Pancreas (tissue), 10 donors: Measurements from ENCODE around the gene SEMA5A. TPM values are rescaled to one million over a fixed set of nuclear protein-coding genes. Genes with fewer than 3 reads are reported as not detected.

ENCODE experiments used
- ATAC-seq, 4 donors: fragments of 200-7000 bp; cut with Tn5 transposase; one replicate each; pipeline versions ENCODE4 v1.8.0 to v1.9.1; 2020; ENCODE audit warnings: mild to moderate bottlenecking in 4 of 4, moderate library complexity in 4 of 4
- DNase-seq, 6 donors: peaks; one replicate each; pipeline ENCODE4 v3.0.0-alpha.2; 2020
- FAIRE-seq: peaks from 2 replicates; lab custom pipeline; 2012; peaks lifted over from hg19 to GRCh38; lab: Jason Lieb, UNC
- H3K27ac ChIP-seq, 4 donors: fragments of 200-600 bp; sonication (generic); 1 replicate in 3 of 4; 2 replicates in 1 of 4; pipeline versions ENCODE4 v1.5.0 to v1.8.0; 2020
- H3K27me3 ChIP-seq, 4 donors: fragments of 200-600 bp; one replicate each; pipeline ENCODE4 v1.8.0; 2021
- H3K36me3 ChIP-seq, 3 donors: fragments of 200-600 bp; sonication (generic) in 1 of 3; one replicate each; pipeline versions ENCODE4 v1.5.0 to v1.8.0; 2020 to 2021
- H3K4me1 ChIP-seq, 3 donors: fragments of 200-600 bp; one replicate each; pipeline ENCODE4 v1.8.0; 2021
- H3K4me3 ChIP-seq, 4 donors: fragments of 200-600 bp; sonication (generic) in 2 of 4; one replicate each; pipeline versions ENCODE4 v1.5.0 to v1.8.0; 2020 to 2021
- H3K9me3 ChIP-seq, 4 donors: fragments of 200-600 bp; one replicate each; pipeline ENCODE4 v1.8.0; 2021
- WGBS, 2 donors: extraction: QIAGEN DNeasy Blood & Tissue Kit; methylation state at CpG; one replicate each; pipeline ENCODE4 v1.1.7; 2013; 5-methylcytosine and 5-hydroxymethylcytosine counted together
- intact Hi-C, 3 donors: fragments of 100-400 bp; cut with DNase I; formaldehyde crosslinking; loops; one replicate each; pipeline versions ENCODE4 v1.11.1 to v1.14.2; 2022
- polyA plus RNA-seq, 2 donors: library from polyadenylated mRNA; stranded (reverse); fragments of 200-250 nt; gene quantifications; one replicate each; pipeline ENCODE4 v1.2.3, GENCODE V29; 2013
- total RNA-seq, 6 donors: library from RNA; stranded (reverse); fragmentation: NEBNext Ultra II Directional in 4 of 6; extraction: Animal tissue kit (Norgen Biotek cat#: 25700) in 4 of 6; gene quantifications; one replicate each; pipeline versions ENCODE4 v1.2.1 to v1.2.4, GENCODE V29; 2021 to 2023
- TF ChIP-seq, protein P1 (sequence below), 4 donors: fragments of 200-600 bp; sonication (generic) in 3 of 4; IDR thresholded peaks; one replicate each; pipeline versions ENCODE4 v1.5.0 to v1.8.0; 2021; ENCODE audit warnings: antibody characterized with exemption in 4 of 4
- donor health status: healthy with polysubstance abuse.
- donor health status: DM: no; HTN: no; CAD: no; lungs with moderate emphysema.
- donor health status: DM: no; HTN: no; CAD: no.
- donor health status: control.
- donor health status: control.
- donor health status: Bipolar disorder and iron deficiency.
- donor health status: DM: yes; HTN: yes; CAD: no.
- donor health status: DM: no; HTN: no; CAD: no.
- donor health status: DM: no; HTN: no; CAD: no.
- donor health status: DM: yes; HTN: yes; CAD: no.

The SEMA5A gene
- total and polyA plus RNA-seq, 8 donors = 0.91 to 14.0 (median 6.4) TPM

DNA sequence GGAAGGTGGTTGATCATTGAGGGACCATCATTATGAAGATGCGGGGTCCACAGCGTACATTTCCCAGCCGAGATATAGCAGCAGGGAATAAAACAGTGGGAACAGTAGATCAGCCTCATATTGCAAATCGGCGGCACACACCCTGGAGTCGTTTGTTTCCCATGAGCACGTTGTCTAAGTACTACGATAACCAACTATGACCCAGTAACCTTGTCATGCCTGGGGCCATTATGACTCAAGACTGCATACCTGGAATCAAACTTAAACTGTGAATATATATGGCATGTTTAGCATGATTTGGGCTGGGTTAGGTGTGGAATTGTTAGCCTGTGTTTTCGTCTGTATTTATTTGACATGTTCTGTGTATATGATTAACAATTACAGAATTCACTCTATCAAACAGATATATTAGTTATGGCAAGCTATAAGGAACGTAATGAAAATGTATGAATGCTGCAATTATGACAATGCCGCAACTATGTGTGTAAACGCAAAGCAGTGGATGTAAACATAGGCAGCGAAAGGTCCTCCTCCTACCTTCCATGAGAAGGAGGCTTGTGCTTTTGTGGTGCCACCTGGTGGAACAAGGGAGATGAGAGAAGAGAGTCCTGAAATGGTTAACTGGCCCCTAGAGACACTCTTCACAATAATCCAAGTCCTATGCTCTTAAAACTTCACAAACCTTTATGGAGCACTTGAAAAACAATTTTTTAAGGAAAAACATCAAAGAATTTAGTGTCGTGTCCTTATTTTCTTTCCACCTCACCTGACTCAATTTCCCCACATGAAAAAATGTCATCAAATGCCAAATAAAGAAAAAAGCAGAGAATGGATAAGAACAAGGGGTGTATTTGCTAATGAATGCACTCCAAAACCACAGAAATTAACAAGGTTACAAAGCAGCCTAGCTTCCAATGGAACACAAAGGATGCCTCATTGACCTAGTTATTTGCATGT, 47.1 kb downstream of the SEMA5A start:
- DNase-seq (peak in 3 of 6 donors; percentile 16 to 44 (median 31)), FAIRE-seq (no peak), ATAC-seq (peak in 3 of 4 donors; percentile 76 to 89 (median 87))
- TF ChIP-seq, protein P1, sequence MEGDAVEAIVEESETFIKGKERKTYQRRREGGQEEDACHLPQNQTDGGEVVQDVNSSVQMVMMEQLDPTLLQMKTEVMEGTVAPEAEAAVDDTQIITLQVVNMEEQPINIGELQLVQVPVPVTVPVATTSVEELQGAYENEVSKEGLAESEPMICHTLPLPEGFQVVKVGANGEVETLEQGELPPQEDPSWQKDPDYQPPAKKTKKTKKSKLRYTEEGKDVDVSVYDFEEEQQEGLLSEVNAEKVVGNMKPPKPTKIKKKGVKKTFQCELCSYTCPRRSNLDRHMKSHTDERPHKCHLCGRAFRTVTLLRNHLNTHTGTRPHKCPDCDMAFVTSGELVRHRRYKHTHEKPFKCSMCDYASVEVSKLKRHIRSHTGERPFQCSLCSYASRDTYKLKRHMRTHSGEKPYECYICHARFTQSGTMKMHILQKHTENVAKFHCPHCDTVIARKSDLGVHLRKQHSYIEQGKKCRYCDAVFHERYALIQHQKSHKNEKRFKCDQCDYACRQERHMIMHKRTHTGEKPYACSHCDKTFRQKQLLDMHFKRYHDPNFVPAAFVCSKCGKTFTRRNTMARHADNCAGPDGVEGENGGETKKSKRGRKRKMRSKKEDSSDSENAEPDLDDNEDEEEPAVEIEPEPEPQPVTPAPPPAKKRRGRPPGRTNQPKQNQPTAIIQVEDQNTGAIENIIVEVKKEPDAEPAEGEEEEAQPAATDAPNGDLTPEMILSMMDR (IDR thresholded peaks at IDR 0.05) = peak in 3 of 4 donors; percentile 16 to 36 (median 23)
- H3K4me3 ChIP-seq = no peak overlapping the region
- H3K9me3 ChIP-seq = no peaks in the 10 kb centered on the region
- H3K36me3 ChIP-seq = no peaks in the 10 kb centered on the region
- 57 to 72% methylated on average over 14 of the region's 14 CpGs for WGBS, 2 donors
- H3K27ac ChIP-seq = no peak overlapping the region
- peaks cover 0 to 3% (median 0%) of the 10 kb centered on the region in 3 donors for H3K4me1 ChIP-seq
- H3K27me3 ChIP-seq = no peaks in the 10 kb centered on the region
- intact Hi-C loops = no loop called here

- intact Hi-C loops = no loop called here
- H3K4me1 ChIP-seq = peaks cover 0 to 3% (median 0%) of the 10 kb centered on the region in 3 donors
- no peaks in the 10 kb centered on the region for H3K27me3 ChIP-seq
- TF ChIP-seq, protein P1 (IDR thresholded peaks at IDR 0.05) = no peak
- no peak overlapping the region for H3K27ac ChIP-seq
- no peak for ATAC-seq
- H3K9me3 ChIP-seq = no peaks in the 10 kb centered on the region
- no peak for FAIRE-seq
- no peaks in the 10 kb centered on the region for H3K36me3 ChIP-seq
- 77 to 78% methylated on average over 8 of the region's 8 CpGs for WGBS, 2 donors
- no peak overlapping the region for H3K4me3 ChIP-seq
- no peak for DNase-seq
Measured at GRCh38 chr5:9497347-9497746, 48.5 kb downstream of the SEMA5A start.

DNA sequence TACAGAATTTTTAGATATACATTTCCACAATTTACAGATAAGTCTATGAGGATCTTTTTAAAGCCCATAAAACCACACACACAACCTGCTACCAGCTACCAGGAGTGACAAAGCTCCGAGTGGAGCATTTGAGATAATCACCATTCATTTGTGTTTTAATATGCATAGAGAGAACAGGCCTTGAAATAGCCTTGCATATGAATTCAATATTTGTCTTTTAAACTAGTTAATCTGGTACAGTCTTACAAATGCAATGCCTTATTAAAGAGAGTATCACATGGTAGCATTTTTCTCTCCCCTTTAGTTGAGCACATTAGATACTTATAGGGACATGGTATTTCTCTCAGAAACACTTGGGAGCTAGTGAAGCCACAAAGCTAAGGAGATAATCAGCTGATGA, 49.1 kb downstream of the SEMA5A start:
- H3K4me3 ChIP-seq = no peak overlapping the region
- intact Hi-C loops = no loop called here
- H3K4me1 ChIP-seq = peaks cover 0 to 3% (median 0%) of the 10 kb centered on the region in 3 donors
- no peaks in the 10 kb centered on the region for H3K36me3 ChIP-seq
- TF ChIP-seq, protein P1 (IDR thresholded peaks at IDR 0.05) = no peak
- ATAC-seq = no peak
- WGBS, 2 donors = 72 to 76% methylated on average over 1 of the region's 1 CpG
- no peak for DNase-seq
- H3K27me3 ChIP-seq = no peaks in the 10 kb centered on the region
- no peaks in the 10 kb centered on the region for H3K9me3 ChIP-seq
- FAIRE-seq = no peak
- H3K27ac ChIP-seq = no peak overlapping the region

- Histone ChIP-seq H3K4me3 (no peak overlapping the region), H3K9me3 (no peaks in the 10 kb centered on the region), H3K4me1 (peaks cover 0 to 3% (median 0%) of the 10 kb centered on the region in 3 donors), H3K27me3 (no peaks in the 10 kb centered on the region), H3K27ac (no peak overlapping the region), H3K36me3 (no peaks in the 10 kb centered on the region)
- WGBS, 2 donors = 85 to 89% methylated on average over 4 of the region's 4 CpGs
- ATAC-seq = no peak
- intact Hi-C loops = no loop called here
- DNase-seq = no peak
- no peak for FAIRE-seq
- TF ChIP-seq, protein P1 (IDR thresholded peaks at IDR 0.05) = no peak
Measured at GRCh38 chr5:9495121-9495520, 50.8 kb downstream of the SEMA5A start.

GRCh38 chr5:9494301-9494700, 51.6 kb downstream of the SEMA5A start:
- ATAC-seq = no peak
- no peak overlapping the region for H3K27ac ChIP-seq
- DNase-seq = no peak
- H3K4me1 ChIP-seq = peaks cover 0 to 3% (median 0%) of the 10 kb centered on the region in 3 donors
- no peaks in the 10 kb centered on the region for H3K36me3 ChIP-seq
- 87% methylated on average over 3 of the region's 3 CpGs for WGBS, 2 donors
- no peak for FAIRE-seq
- intact Hi-C loops = no loop called here
- H3K27me3 ChIP-seq = no peaks in the 10 kb centered on the region
- TF ChIP-seq, protein P1 (IDR thresholded peaks at IDR 0.05) = no peak
- H3K4me3 ChIP-seq = no peak overlapping the region
- H3K9me3 ChIP-seq = no peaks in the 10 kb centered on the region
